Activated B cell treated with CpG ODN at 0.5 μM for 24 hours (primary cell): ENCODE measurements around the gene ASTN2. TPM values are rescaled to one million over a fixed set of nuclear protein-coding genes. Genes with fewer than 3 reads are reported as not detected.

Experiments used
- ATAC-seq: fragments of 200-7000 bp; cut with Tn5 transposase; one replicate; pipeline ENCODE4 v1.10.0; 2021; ENCODE audit warnings: low read depth, mild to moderate bottlenecking, moderate library complexity
- CTCF ChIA-PET: fragments of 350-600 bp; sonication (Branson Sonifier 250); formaldehyde crosslinking; loops from one replicate; lab custom pipeline; 2021; ENCODE audit warnings: antibody characterized with exemption; lab: Charles Lee
- POLR2A ChIA-PET: fragments of 350-600 bp; sonication (Branson Sonifier 250); formaldehyde crosslinking; loops from one replicate; lab custom pipeline; 2021; ENCODE audit warnings: antibody characterized with exemption; lab: Charles Lee
- DNase-seq: peaks from one replicate; pipeline ENCODE4 v3.0.0; 2022
- H3K27ac Mint-ChIP-seq: one replicate; pipeline ENCODE4 v1.8.0; 2020; ENCODE audit warnings: mixed read lengths
- H3K27me3 Mint-ChIP-seq: one replicate; pipeline ENCODE4 v1.8.0; 2021; ENCODE audit warnings: mixed read lengths
- H3K36me3 Mint-ChIP-seq: one replicate; pipeline ENCODE4 v1.8.0; 2021; ENCODE audit warnings: low read depth, mixed read lengths
- H3K4me1 Mint-ChIP-seq: one replicate; pipeline ENCODE4 v1.8.0; 2021; ENCODE audit warnings: mixed read lengths
- H3K4me3 Mint-ChIP-seq: one replicate; pipeline ENCODE4 v1.8.0; 2020; ENCODE audit warnings: mild to moderate bottlenecking, mixed read lengths
- H3K9me3 Mint-ChIP-seq: one replicate; pipeline ENCODE4 v1.8.0; 2020; ENCODE audit warnings: mixed read lengths
- intact Hi-C: fragments of 100-400 bp; cut with micrococcal nuclease; formaldehyde crosslinking; loops from one replicate; pipeline ENCODE4 v1.15.1; 2024
- total RNA-seq: library from RNA; stranded (reverse); gene quantifications from 2 replicates; pipeline ENCODE4 v1.2.3, GENCODE V29; 2022
- TF ChIP-seq, protein P1 (sequence below): fragments of 200-600 bp; IDR thresholded peaks from one replicate; pipeline ENCODE4 v1.8.0; 2022; ENCODE audit warnings: antibody characterized with exemption, mild to moderate bottlenecking

Gene ASTN2
- total RNA-seq, 1 donor from 2014 or later: 2.3 TPM

DNA sequence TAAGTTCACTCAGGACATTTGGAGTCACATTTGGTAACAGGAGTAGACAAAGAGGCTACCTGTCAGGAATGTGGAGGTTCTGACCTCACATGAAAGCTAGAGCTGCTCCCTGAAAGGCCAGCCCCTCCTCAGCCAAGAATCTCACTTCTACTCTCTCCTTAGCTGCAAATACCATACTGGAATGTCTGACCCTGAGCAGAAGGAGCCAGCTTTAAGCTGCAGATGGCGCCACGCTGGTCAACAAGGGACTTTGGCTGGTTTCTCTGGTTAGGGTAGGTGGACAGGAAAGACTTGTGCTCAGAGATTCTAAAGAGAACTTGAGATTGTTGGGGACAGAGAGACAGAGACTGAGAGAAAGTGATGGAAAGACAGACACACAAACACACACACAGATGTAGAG lies 21.9 kb downstream of the ASTN2 start:
- ATAC-seq (no peak), DNase-seq (no peak)
- H3K4me3 Mint-ChIP-seq: no peak overlapping the region
- H3K27me3 Mint-ChIP-seq: no peaks in the 10 kb centered on the region
- no peak overlapping the region for H3K27ac Mint-ChIP-seq
- CTCF ChIA-PET: no interaction called here
- no peaks in the 10 kb centered on the region for H3K4me1 Mint-ChIP-seq
- intact Hi-C loops: no loop called here
- no peaks in the 10 kb centered on the region for H3K9me3 Mint-ChIP-seq
- TF ChIP-seq, protein P1, sequence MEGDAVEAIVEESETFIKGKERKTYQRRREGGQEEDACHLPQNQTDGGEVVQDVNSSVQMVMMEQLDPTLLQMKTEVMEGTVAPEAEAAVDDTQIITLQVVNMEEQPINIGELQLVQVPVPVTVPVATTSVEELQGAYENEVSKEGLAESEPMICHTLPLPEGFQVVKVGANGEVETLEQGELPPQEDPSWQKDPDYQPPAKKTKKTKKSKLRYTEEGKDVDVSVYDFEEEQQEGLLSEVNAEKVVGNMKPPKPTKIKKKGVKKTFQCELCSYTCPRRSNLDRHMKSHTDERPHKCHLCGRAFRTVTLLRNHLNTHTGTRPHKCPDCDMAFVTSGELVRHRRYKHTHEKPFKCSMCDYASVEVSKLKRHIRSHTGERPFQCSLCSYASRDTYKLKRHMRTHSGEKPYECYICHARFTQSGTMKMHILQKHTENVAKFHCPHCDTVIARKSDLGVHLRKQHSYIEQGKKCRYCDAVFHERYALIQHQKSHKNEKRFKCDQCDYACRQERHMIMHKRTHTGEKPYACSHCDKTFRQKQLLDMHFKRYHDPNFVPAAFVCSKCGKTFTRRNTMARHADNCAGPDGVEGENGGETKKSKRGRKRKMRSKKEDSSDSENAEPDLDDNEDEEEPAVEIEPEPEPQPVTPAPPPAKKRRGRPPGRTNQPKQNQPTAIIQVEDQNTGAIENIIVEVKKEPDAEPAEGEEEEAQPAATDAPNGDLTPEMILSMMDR: no peak
- no peaks in the 10 kb centered on the region for H3K36me3 Mint-ChIP-seq
- POLR2A ChIA-PET: no interaction called here

DNA sequence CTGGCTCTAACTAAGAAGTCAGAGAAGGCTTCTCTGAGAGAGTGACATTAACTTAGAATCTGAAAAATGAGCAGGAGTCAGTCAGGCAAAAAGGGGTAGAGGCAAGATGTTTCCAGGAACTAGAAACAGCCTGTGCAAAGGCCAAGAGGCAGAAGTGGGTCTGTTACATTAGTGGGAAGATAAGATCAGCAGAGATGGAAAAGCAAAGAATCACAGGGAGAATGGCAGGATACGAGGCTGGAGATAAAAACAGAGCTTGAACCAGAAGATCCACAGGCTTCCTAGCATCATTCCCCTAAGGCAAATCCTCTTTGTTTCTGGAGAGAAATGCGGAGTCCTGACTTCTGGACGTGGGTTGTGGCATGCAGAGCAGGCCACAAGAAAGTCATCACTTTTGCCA lies 27.4 kb downstream of the ASTN2 start:
- POLR2A ChIA-PET: no interaction called here
- CTCF ChIA-PET: no interaction called here
- H3K4me3 Mint-ChIP-seq: no peak overlapping the region
- H3K27ac Mint-ChIP-seq: no peak overlapping the region
- peaks cover 2% of the 10 kb centered on the region for H3K27me3 Mint-ChIP-seq
- TF ChIP-seq, protein P1: no peak
- DNase-seq (no peak), ATAC-seq (no peak)
- no peaks in the 10 kb centered on the region for H3K4me1 Mint-ChIP-seq
- H3K9me3 Mint-ChIP-seq: no peaks in the 10 kb centered on the region
- H3K36me3 Mint-ChIP-seq: no peaks in the 10 kb centered on the region
- intact Hi-C loops: no loop called here

DNA sequence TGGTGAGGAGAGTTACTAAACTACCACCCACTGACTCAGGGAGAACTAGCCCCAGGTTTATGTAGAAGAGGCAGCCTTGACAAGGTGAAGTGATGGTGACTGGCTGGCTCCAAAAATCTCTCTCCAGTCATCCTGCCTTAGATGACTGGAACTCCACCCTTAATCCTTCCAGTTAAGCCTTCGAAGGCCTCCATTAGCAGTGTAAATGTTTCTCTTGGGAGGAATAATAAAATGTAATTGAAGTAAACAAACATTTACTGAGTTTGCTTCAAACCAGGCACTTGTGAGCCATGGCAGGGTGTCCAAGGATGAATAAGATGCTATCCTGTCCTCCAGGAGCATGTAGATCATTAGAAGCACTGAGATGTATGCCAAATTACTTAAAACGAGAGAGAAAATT lies 35.5 kb downstream of the ASTN2 start:
- no peaks in the 10 kb centered on the region for H3K27me3 Mint-ChIP-seq
- ChIA-PET POLR2A (no interaction called here), CTCF (no interaction called here)
- no peak overlapping the region for H3K27ac Mint-ChIP-seq
- intact Hi-C loops: no loop called here
- DNase-seq (no peak), ATAC-seq (no peak)
- H3K4me3 Mint-ChIP-seq: no peak overlapping the region
- H3K4me1 Mint-ChIP-seq: no peaks in the 10 kb centered on the region
- H3K36me3 Mint-ChIP-seq: no peaks in the 10 kb centered on the region
- TF ChIP-seq, protein P1: no peak
- peaks cover 6% of the 10 kb centered on the region for H3K9me3 Mint-ChIP-seq

GRCh38 chr9:117377046-117377445 lies 37.8 kb downstream of the ASTN2 start:
- ChIA-PET POLR2A (no interaction called here), CTCF (no interaction called here)
- no peak overlapping the region for H3K27ac Mint-ChIP-seq
- no peaks in the 10 kb centered on the region for H3K27me3 Mint-ChIP-seq
- TF ChIP-seq, protein P1: no peak
- H3K4me3 Mint-ChIP-seq: no peak overlapping the region
- intact Hi-C loops: no loop called here
- H3K4me1 Mint-ChIP-seq: no peaks in the 10 kb centered on the region
- ATAC-seq (no peak), DNase-seq (no peak)
- H3K9me3 Mint-ChIP-seq: peaks cover 7% of the 10 kb centered on the region
- no peaks in the 10 kb centered on the region for H3K36me3 Mint-ChIP-seq

DNA sequence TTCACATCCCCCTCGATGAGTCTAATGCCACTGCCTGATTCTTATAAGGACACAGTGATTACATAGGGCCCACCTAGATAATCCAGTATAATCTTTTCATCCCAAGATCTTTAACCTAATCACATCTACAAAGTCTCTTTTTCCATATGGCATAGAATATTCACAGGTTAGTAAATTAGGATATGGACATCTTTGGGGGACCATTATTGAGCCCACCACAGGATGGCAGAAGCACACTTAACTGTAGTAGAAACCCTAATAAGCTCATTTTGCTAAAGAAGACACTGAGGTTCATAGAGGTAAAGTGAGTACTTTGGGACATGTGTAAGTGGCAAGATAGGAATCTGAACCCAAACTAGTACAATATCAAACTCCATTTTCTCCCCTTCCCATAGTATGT lies 38.9 kb downstream of the ASTN2 start:
- ATAC-seq: no peak
- Mint-ChIP-seq H3K4me1 (no peaks in the 10 kb centered on the region), H3K4me3 (no peak overlapping the region), H3K27me3 (no peaks in the 10 kb centered on the region), H3K9me3 (peaks cover 5% of the 10 kb centered on the region), H3K27ac (no peak overlapping the region), H3K36me3 (no peaks in the 10 kb centered on the region)
- intact Hi-C loops: no loop called here
- no peak for DNase-seq
- CTCF ChIA-PET: no interaction called here
- POLR2A ChIA-PET: no interaction called here
- TF ChIP-seq, protein P1: no peak
